GM23248 (cell line): ENCODE measurements around the gene IFTAP. TPM values are rescaled to one million over a fixed set of nuclear protein-coding genes. Genes with fewer than 3 reads are reported as not detected.

Experiments used
- DNase-seq: peaks from one replicate; pipeline ENCODE4 v3.0.0-alpha.2; 2015
- H2AFZ ChIP-seq: fragments of 200-600 bp; sonication (generic); 2 replicates; pipeline ENCODE4 v1.6.1; 2016; ENCODE audit warnings: antibody characterized with exemption
- H3F3A ChIP-seq: fragments of 200-600 bp; sonication (generic); 2 replicates; pipeline ENCODE4 v1.6.1; 2016; ENCODE audit warnings: mild to moderate bottlenecking, antibody characterized with exemption, mixed run types; ENCODE audit not compliant: insufficient read depth
- H3K27ac ChIP-seq: fragments of 200-600 bp; sonication (generic); 2 replicates; pipeline ENCODE4 v1.5.1; 2016; ENCODE audit warnings: mild to moderate bottlenecking
- H3K27me3 ChIP-seq: fragments of 200-600 bp; sonication (generic); replicated peaks from 2 replicates; pipeline ENCODE4 v1.6.1; 2016; ENCODE audit warnings: mild to moderate bottlenecking; ENCODE audit not compliant: insufficient read depth
- H3K36me3 ChIP-seq: fragments of 200-600 bp; sonication (generic); 2 replicates; pipeline ENCODE4 v1.6.1; 2016; ENCODE audit warnings: low read depth, mild to moderate bottlenecking
- H3K4me1 ChIP-seq: fragments of 200-600 bp; sonication (generic); 2 replicates; pipeline ENCODE4 v1.6.1; 2016; ENCODE audit warnings: mild to moderate bottlenecking; ENCODE audit not compliant: insufficient read depth
- H3K4me2 ChIP-seq: fragments of 200-600 bp; sonication (generic); one replicate; pipeline ENCODE4 v1.6.1; 2016; ENCODE audit warnings: mild to moderate bottlenecking; ENCODE audit not compliant: unreplicated experiment
- H3K4me3 ChIP-seq: fragments of 200-600 bp; sonication (generic); 2 replicates; pipeline ENCODE4 v1.5.1; 2016; ENCODE audit warnings: mild to moderate bottlenecking
- H3K79me2 ChIP-seq: fragments of 200-600 bp; sonication (generic); 2 replicates; pipeline ENCODE4 v1.6.1; 2016; ENCODE audit warnings: mild to moderate bottlenecking; ENCODE audit not compliant: insufficient read depth
- H3K9ac ChIP-seq: fragments of 200-600 bp; sonication (generic); 2 replicates; pipeline ENCODE4 v1.6.1; 2016; ENCODE audit warnings: mild to moderate bottlenecking
- H3K9me2 ChIP-seq: fragments of 200-600 bp; sonication (generic); 2 replicates; pipeline ENCODE4 v1.6.1; 2016; ENCODE audit warnings: mixed run types, mild to moderate bottlenecking, moderate library complexity; ENCODE audit not compliant: insufficient read depth
- H3K9me3 ChIP-seq: fragments of 200-600 bp; sonication (generic); one replicate; pipeline ENCODE4 v1.6.1; 2017; ENCODE audit warnings: low read depth
- H4K20me1 ChIP-seq: fragments of 200-600 bp; sonication (generic); 2 replicates; pipeline ENCODE4 v1.6.0; 2016; ENCODE audit not compliant: insufficient read depth
- EZH2 ChIP-seq: fragments of 200-600 bp; sonication (generic); IDR thresholded peaks from 2 replicates; pipeline ENCODE4 v1.6.1; 2018; ENCODE audit warnings: antibody characterized with exemption, mild to moderate bottlenecking; ENCODE audit not compliant: insufficient read depth, poor library complexity, severe bottlenecking
- EZH2phosphoT487 ChIP-seq: fragments of 200-600 bp; sonication (generic); IDR thresholded peaks from 2 replicates; pipeline ENCODE4 v1.6.1; 2018; ENCODE audit warnings: antibody characterized with exemption, moderate library complexity, mild to moderate bottlenecking, low read depth; ENCODE audit not compliant: insufficient read depth
- WGBS, 2 experiments: methylation state at CpG; one replicate each; pipeline ENCODE4 v1.1.6; 2015 to 2017; ENCODE audit warnings: low lambda C conversion rate in 2 of 2, low coverage in 1 of 2; ENCODE audit errors: missing lambda C conversion rate in 2 of 2; 5-methylcytosine and 5-hydroxymethylcytosine counted together
- in situ Hi-C: fragments of 300-500 bp; cut with MboI; formaldehyde crosslinking; loops from 2 replicates; pipeline ENCODE4 v1.15.0; 2020
- polyA plus RNA-seq: library from polyadenylated mRNA; unstranded; fragments of >200 nt; fragmentation: Nextera tagmentation; extraction: Ambion mirVana; gene quantifications from 2 replicates; pipeline ENCODE4 v1.2.1, GENCODE V29; 2016
- total RNA-seq: library from RNA; depleted of rRNA; stranded (reverse); fragments of >200 nt; shearing (Covaris generic); gene quantifications from 2 replicates; pipeline ENCODE4 v1.2.3, GENCODE V29; 2014; rRNA removed

IFTAP gene
- total and polyA plus RNA-seq, 2 experiments from 2014 or later, result 27.1 to 27.5 TPM

DNA sequence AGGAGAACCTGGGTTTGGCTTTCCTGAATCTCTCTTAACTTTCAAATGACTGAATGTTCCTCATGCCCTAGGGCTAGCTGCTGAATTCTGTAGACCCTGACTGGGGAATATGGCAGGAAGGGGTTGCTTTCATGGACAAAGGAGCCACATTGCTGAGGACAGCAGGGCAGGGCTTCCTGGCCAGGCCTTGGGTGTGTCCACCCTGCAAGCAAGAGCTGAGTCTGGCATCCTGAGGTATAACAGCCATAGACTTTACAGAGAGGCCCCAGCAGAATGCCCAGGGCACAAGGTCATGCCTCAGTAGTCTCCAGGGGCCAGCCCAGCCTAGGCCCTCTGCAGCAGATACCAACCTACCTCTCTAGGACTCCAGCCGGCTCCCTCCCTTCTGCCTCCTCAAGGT, 105.9 kb downstream of the IFTAP start:
- no peak overlapping the region for H2AFZ ChIP-seq
- H4K20me1 ChIP-seq, result no peaks in the 10 kb centered on the region
- no peaks in the 10 kb centered on the region for H3K79me2 ChIP-seq
- H3K4me2 ChIP-seq, result no peak overlapping the region
- H3K27ac ChIP-seq, result no peak overlapping the region
- peaks cover 41% of the 10 kb centered on the region for H3K27me3 ChIP-seq
- no peaks in the 10 kb centered on the region for H3K4me1 ChIP-seq
- TF ChIP-seq EZH2phosphoT487 (no peak), EZH2 (no peak)
- no peak overlapping the region for H3K9ac ChIP-seq
- no peak overlapping the region for H3K4me3 ChIP-seq
- DNase-seq, result no peak
- no peaks in the 10 kb centered on the region for H3F3A ChIP-seq
- WGBS, 2 experiments, result 80 to 90% methylated on average over 1 of the region's 1 CpG
- H3K36me3 ChIP-seq, result no peaks in the 10 kb centered on the region
- H3K9me2 ChIP-seq, result no peaks in the 10 kb centered on the region
- no peaks in the 10 kb centered on the region for H3K9me3 ChIP-seq
- in situ Hi-C loops, result no loop called here

GRCh38 chr11:36702330-36703054, 108.2 kb downstream of the IFTAP start:
- H3K4me3 ChIP-seq, result no peak overlapping the region
- H3K27ac ChIP-seq, result no peak overlapping the region
- H3K27me3 ChIP-seq, result peaks cover 34% of the 10 kb centered on the region
- no peak overlapping the region for H3K4me2 ChIP-seq
- in situ Hi-C loops, result no loop called here
- no peaks in the 10 kb centered on the region for H3K9me2 ChIP-seq
- H2AFZ ChIP-seq, result 0 out of 2 replicates have a peak overlapping the region, but pooled peaks have one; percentile 35
- TF ChIP-seq EZH2phosphoT487, result no peak
- no peak for TF ChIP-seq EZH2
- H3F3A ChIP-seq, result no peaks in the 10 kb centered on the region
- H3K9me3 ChIP-seq, result no peaks in the 10 kb centered on the region
- DNase-seq, result peak; percentile 72
- H3K36me3 ChIP-seq, result no peaks in the 10 kb centered on the region
- H3K79me2 ChIP-seq, result no peaks in the 10 kb centered on the region
- 27% methylated on average over 5 of the region's 5 CpGs for WGBS, 2 experiments
- no peaks in the 10 kb centered on the region for H3K4me1 ChIP-seq
- H3K9ac ChIP-seq, result no peak overlapping the region
- H4K20me1 ChIP-seq, result no peaks in the 10 kb centered on the region

DNA sequence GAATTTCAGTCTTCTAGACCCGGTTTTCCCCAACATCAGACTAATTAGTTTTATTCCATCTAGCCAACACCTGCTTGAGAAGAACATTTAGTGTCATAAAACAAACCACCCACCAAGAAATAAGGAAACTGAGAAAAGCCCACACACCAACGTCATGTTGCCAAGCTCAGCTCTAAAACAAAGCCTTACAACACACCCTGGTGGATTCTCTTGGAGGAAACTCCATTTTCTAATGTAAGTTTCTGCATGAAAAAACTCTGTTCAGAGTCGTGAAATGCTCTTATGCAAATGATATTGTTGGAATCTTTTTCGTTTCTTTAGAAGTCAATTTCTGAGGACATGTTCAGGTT, 108.7 kb downstream of the IFTAP start:
- no peak overlapping the region for H3K9ac ChIP-seq
- H3K36me3 ChIP-seq, result no peaks in the 10 kb centered on the region
- in situ Hi-C loops, result no loop called here
- no peak overlapping the region for H3K4me2 ChIP-seq
- TF ChIP-seq EZH2phosphoT487, result no peak
- no peak for TF ChIP-seq EZH2
- H3K27me3 ChIP-seq, result peaks cover 28% of the 10 kb centered on the region
- H3K27ac ChIP-seq, result no peak overlapping the region
- no peaks in the 10 kb centered on the region for H4K20me1 ChIP-seq
- no peaks in the 10 kb centered on the region for H3K9me3 ChIP-seq
- no peak overlapping the region for H3K4me3 ChIP-seq
- H3F3A ChIP-seq, result no peaks in the 10 kb centered on the region
- H2AFZ ChIP-seq, result no peak overlapping the region
- no peaks in the 10 kb centered on the region for H3K4me1 ChIP-seq
- no peaks in the 10 kb centered on the region for H3K79me2 ChIP-seq
- 27 to 30% methylated on average over 4 of the region's 4 CpGs for WGBS, 2 experiments
- DNase-seq, result no peak
- H3K9me2 ChIP-seq, result no peaks in the 10 kb centered on the region

Other genes starting within 250 kb of the IFTAP start
- gene TRAF6, start 84.2 kb upstream of the IFTAP start, total RNA-seq, result 6.2 and 7.2 TPM in 2 replicates
- gene TRAF6, start 84.2 kb upstream of the IFTAP start, polyA plus RNA-seq, result 7.9 and 8.6 TPM in 2 replicates
- 0.11 TPM in 1 of 2 replicates, not detected in the other for gene RAG1, start 26.5 kb upstream of the IFTAP start, total RNA-seq
- gene RAG1, start 26.5 kb upstream of the IFTAP start, polyA plus RNA-seq, result 0.10 and 0.49 TPM in 2 replicates
- not detected in 2 replicates for gene RAG2, start 3.7 kb downstream of the IFTAP start, total RNA-seq
- gene RAG2, start 3.7 kb downstream of the IFTAP start, polyA plus RNA-seq, result not detected in 2 replicates